Activated naive CD4-positive, alpha-beta T cell treated with anti-CD3 and anti-CD28 coated beads for 36 hours (primary cell): Measurements from ENCODE around the gene SV2C. TPM values are rescaled to one million over a fixed set of nuclear protein-coding genes. Genes with fewer than 3 reads are reported as not detected.

ENCODE experiments used
- CTCF ChIA-PET: fragments of 350-600 bp; sonication (Branson Sonifier 250); formaldehyde crosslinking; loops from one replicate; lab custom pipeline; 2021; ENCODE audit warnings: antibody characterized with exemption; lab: Charles Lee
- DNase-seq: peaks from one replicate; pipeline ENCODE4 v3.0.0-alpha.2; 2020
- H3K27ac Mint-ChIP-seq: one replicate; pipeline ENCODE4 v1.8.0; 2021; ENCODE audit warnings: mild to moderate bottlenecking, mixed read lengths
- H3K27me3 Mint-ChIP-seq: one replicate; pipeline ENCODE4 v1.8.0; 2021; ENCODE audit warnings: low read depth, mixed read lengths
- H3K36me3 Mint-ChIP-seq: one replicate; pipeline ENCODE4 v1.8.0; 2021; ENCODE audit warnings: low read depth, mixed read lengths
- H3K4me1 Mint-ChIP-seq: one replicate; pipeline ENCODE4 v1.8.0; 2021; ENCODE audit warnings: low read depth, mixed read lengths
- H3K4me3 Mint-ChIP-seq: one replicate; pipeline ENCODE4 v1.8.0; 2021; ENCODE audit warnings: mild to moderate bottlenecking, moderate library complexity, mixed read lengths
- H3K9me3 Mint-ChIP-seq: one replicate; pipeline ENCODE4 v1.8.0; 2021; ENCODE audit warnings: mixed read lengths
- intact Hi-C: fragments of 100-400 bp; cut with micrococcal nuclease; formaldehyde crosslinking; loops from one replicate; pipeline ENCODE4 v1.15.1; 2023
- total RNA-seq, 2 experiments: library from RNA; stranded (reverse); gene quantifications; one replicate each; pipeline ENCODE4 v1.2.3, GENCODE V29; 2021

The SV2C gene
- total RNA-seq, 2 experiments from 2014 or later: not detected

GRCh38 chr5:76196457-76196856 is 113.3 kb downstream of the SV2C start:
- Mint-ChIP-seq H3K27ac (no peak overlapping the region), H3K4me3 (no peak overlapping the region), H3K4me1 (peaks cover 4% of the 10 kb centered on the region), H3K9me3 (no peaks in the 10 kb centered on the region), H3K36me3 (no peaks in the 10 kb centered on the region), H3K27me3 (peaks cover 2% of the 10 kb centered on the region)
- CTCF ChIA-PET: interaction anchor here (1.6 kb wide), 1 partner anchor 21 kb away, joined by 5 read pairs; no protein-coding TSS in a partner anchor
- no peak for DNase-seq
- intact Hi-C loops: no loop called here

- intact Hi-C loops: no loop called here
- no peak for DNase-seq
- Mint-ChIP-seq H3K27ac (no peak overlapping the region), H3K4me1 (peaks cover 4% of the 10 kb centered on the region), H3K27me3 (peaks cover 2% of the 10 kb centered on the region), H3K9me3 (no peaks in the 10 kb centered on the region), H3K36me3 (no peaks in the 10 kb centered on the region), H3K4me3 (no peak overlapping the region)
- CTCF ChIA-PET: interaction anchor here (1.3 to 1.6 kb wide), 2 partner anchors 22 kb away, joined by 3 to 5 read pairs; no protein-coding TSS in a partner anchor
These were observed 113.8 kb downstream of the SV2C start for GRCh38 chr5:76196886-76197489.

GRCh38 chr5:76197726-76198125 is 114.5 kb downstream of the SV2C start:
- Mint-ChIP-seq H3K36me3 (no peaks in the 10 kb centered on the region), H3K27me3 (peaks cover 2% of the 10 kb centered on the region), H3K4me3 (no peak overlapping the region), H3K9me3 (no peaks in the 10 kb centered on the region), H3K27ac (no peak overlapping the region), H3K4me1 (peaks cover 4% of the 10 kb centered on the region)
- intact Hi-C loops: no loop called here
- no peak for DNase-seq
- CTCF ChIA-PET: interaction anchor here (1.3 kb wide), 1 partner anchor 23 kb away, joined by 3 read pairs; no protein-coding TSS in a partner anchor

GRCh38 chr5:76199336-76200318 is 116.4 kb downstream of the SV2C start:
- CTCF ChIA-PET: interaction anchor here (0.8 kb wide), 1 partner anchor 25 kb away, joined by 3 read pairs; no protein-coding TSS in a partner anchor
- H3K27me3 Mint-ChIP-seq: peaks cover 3% of the 10 kb centered on the region
- H3K27ac Mint-ChIP-seq: no peak overlapping the region
- no peaks in the 10 kb centered on the region for H3K9me3 Mint-ChIP-seq
- H3K4me3 Mint-ChIP-seq: no peak overlapping the region
- no peak for DNase-seq
- peaks cover 4% of the 10 kb centered on the region for H3K4me1 Mint-ChIP-seq
- no peaks in the 10 kb centered on the region for H3K36me3 Mint-ChIP-seq
- intact Hi-C loops: no loop called here

- CTCF ChIA-PET: no interaction called here
- Mint-ChIP-seq H3K27ac (no peak overlapping the region), H3K4me1 (peaks cover 4% of the 10 kb centered on the region), H3K36me3 (no peaks in the 10 kb centered on the region), H3K9me3 (no peaks in the 10 kb centered on the region), H3K27me3 (peaks cover 4% of the 10 kb centered on the region), H3K4me3 (no peak overlapping the region)
- DNase-seq: no peak
- intact Hi-C loops: no loop called here
These were observed 119.0 kb downstream of the SV2C start for GRCh38 chr5:76202182-76202581.

- DNase-seq: no peak
- Mint-ChIP-seq H3K36me3 (no peaks in the 10 kb centered on the region), H3K4me3 (no peak overlapping the region), H3K27ac (no peak overlapping the region), H3K4me1 (peaks cover 3% of the 10 kb centered on the region), H3K27me3 (peaks cover 4% of the 10 kb centered on the region), H3K9me3 (no peaks in the 10 kb centered on the region)
- intact Hi-C loops: no loop called here
- CTCF ChIA-PET: no interaction called here
These were observed 121.0 kb downstream of the SV2C start for GRCh38 chr5:76204191-76204590.

GRCh38 chr5:76204713-76205112 is 121.5 kb downstream of the SV2C start:
- no peak overlapping the region for H3K4me3 Mint-ChIP-seq
- H3K36me3 Mint-ChIP-seq: no peaks in the 10 kb centered on the region
- no peak for DNase-seq
- H3K27ac Mint-ChIP-seq: no peak overlapping the region
- H3K27me3 Mint-ChIP-seq: peaks cover 4% of the 10 kb centered on the region
- no peaks in the 10 kb centered on the region for H3K4me1 Mint-ChIP-seq
- CTCF ChIA-PET: no interaction called here
- intact Hi-C loops: no loop called here
- peaks cover 2% of the 10 kb centered on the region for H3K9me3 Mint-ChIP-seq

GRCh38 chr5:76207120-76207519 is 123.9 kb downstream of the SV2C start:
- intact Hi-C loops: no loop called here
- CTCF ChIA-PET: interaction anchor here (0.6 to 1.0 kb wide), 2 partner anchors 16 to 50 kb away, joined by 3 read pairs; no protein-coding TSS in a partner anchor
- Mint-ChIP-seq H3K36me3 (no peaks in the 10 kb centered on the region), H3K27me3 (peaks cover 4% of the 10 kb centered on the region), H3K27ac (no peak overlapping the region), H3K9me3 (peaks cover 3% of the 10 kb centered on the region), H3K4me1 (no peaks in the 10 kb centered on the region), H3K4me3 (no peak overlapping the region)
- DNase-seq: no peak

- Mint-ChIP-seq H3K4me1 (no peaks in the 10 kb centered on the region), H3K36me3 (no peaks in the 10 kb centered on the region), H3K4me3 (no peak overlapping the region), H3K27ac (no peak overlapping the region), H3K9me3 (peaks cover 3% of the 10 kb centered on the region), H3K27me3 (peaks cover 4% of the 10 kb centered on the region)
- intact Hi-C loops: no loop called here
- CTCF ChIA-PET: interaction anchor here (0.8 to 1.4 kb wide), 7 partner anchors 8 to 322 kb away, joined by 3 to 6 read pairs (median 4); no protein-coding TSS in a partner anchor
- DNase-seq: no peak
These were observed 126.1 kb downstream of the SV2C start for GRCh38 chr5:76209297-76209696.

- CTCF ChIA-PET: interaction anchor here (0.6 kb wide), 1 partner anchor 45 kb away, joined by 3 read pairs; no protein-coding TSS in a partner anchor
- Mint-ChIP-seq H3K27ac (no peak overlapping the region), H3K9me3 (peaks cover 3% of the 10 kb centered on the region), H3K36me3 (no peaks in the 10 kb centered on the region), H3K27me3 (peaks cover 2% of the 10 kb centered on the region), H3K4me3 (no peak overlapping the region), H3K4me1 (no peaks in the 10 kb centered on the region)
- intact Hi-C loops: no loop called here
- DNase-seq: no peak
These were observed 127.8 kb downstream of the SV2C start for GRCh38 chr5:76210946-76211345.

GRCh38 chr5:76213858-76214257 is 130.7 kb downstream of the SV2C start:
- CTCF ChIA-PET: no interaction called here
- Mint-ChIP-seq H3K9me3 (peaks cover 3% of the 10 kb centered on the region), H3K4me3 (no peak overlapping the region), H3K27me3 (peaks cover 2% of the 10 kb centered on the region), H3K36me3 (no peaks in the 10 kb centered on the region), H3K4me1 (no peaks in the 10 kb centered on the region), H3K27ac (no peak overlapping the region)
- no peak for DNase-seq
- intact Hi-C loops: no loop called here

GRCh38 chr5:76216748-76217147 is 133.6 kb downstream of the SV2C start:
- DNase-seq: no peak
- intact Hi-C loops: no loop called here
- no peak overlapping the region for H3K4me3 Mint-ChIP-seq
- H3K9me3 Mint-ChIP-seq: no peaks in the 10 kb centered on the region
- H3K27me3 Mint-ChIP-seq: peaks cover 2% of the 10 kb centered on the region
- H3K27ac Mint-ChIP-seq: no peak overlapping the region
- no peaks in the 10 kb centered on the region for H3K36me3 Mint-ChIP-seq
- H3K4me1 Mint-ChIP-seq: no peaks in the 10 kb centered on the region
- CTCF ChIA-PET: no interaction called here
